GM19035 (cell line): ENCODE measurements around the gene CHI3L2.
A peak's percentile ranks its signal among the peaks of the same experiment; 100 is the strongest.
"Not testable (repeated sequence)": the region's sequence is repeated elsewhere in the genome, so short reads cannot be mapped to it uniquely, and the experiment has no call there.

Experiments used
- ATAC-seq: cut with Tn5 transposase; IDR thresholded peaks from one replicate; pipeline ENCODE4 v1.9.1; 2021; ENCODE audit not compliant: unreplicated experiment

The CHI3L2 gene

DNA sequence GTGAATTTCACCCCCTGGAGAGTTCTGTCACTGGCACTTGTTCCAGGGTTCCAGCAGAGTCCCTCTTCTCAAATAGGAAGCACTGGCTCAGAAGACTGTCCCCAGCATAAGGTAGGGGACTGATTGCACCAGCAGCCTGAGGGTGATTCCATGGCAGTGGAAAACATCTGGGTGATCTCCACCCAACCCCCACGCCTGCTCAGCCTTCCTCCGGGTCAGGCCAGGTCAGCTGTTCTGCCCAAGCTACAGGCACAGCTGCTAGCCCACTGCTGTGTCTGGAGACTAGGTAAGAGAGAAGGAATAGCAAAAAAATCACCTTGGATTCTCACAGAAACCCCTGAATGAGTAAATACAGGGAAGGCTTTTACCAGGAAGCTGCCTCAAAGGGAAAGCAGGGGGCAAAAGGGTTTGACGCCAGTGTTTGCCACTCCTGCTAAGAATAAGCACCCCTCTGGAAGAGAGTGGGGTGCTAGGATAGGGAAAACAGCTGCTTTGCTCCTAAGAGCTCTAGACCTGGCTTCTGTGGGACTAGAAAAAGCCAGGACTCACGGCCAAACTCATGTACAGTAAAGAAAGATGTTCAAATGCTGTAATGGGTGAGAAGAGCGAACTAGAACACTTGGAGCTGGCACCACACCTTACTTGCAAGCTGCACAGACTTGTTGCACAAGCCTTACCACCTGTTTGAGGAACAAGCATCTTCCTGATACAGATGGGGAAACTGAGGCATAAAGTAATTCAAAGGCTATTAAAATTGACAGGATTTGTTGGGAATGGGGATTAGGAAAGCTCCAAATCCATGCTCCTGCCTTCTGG is 26.0 kb upstream of the CHI3L2 start:
- no peak for ATAC-seq

DNA sequence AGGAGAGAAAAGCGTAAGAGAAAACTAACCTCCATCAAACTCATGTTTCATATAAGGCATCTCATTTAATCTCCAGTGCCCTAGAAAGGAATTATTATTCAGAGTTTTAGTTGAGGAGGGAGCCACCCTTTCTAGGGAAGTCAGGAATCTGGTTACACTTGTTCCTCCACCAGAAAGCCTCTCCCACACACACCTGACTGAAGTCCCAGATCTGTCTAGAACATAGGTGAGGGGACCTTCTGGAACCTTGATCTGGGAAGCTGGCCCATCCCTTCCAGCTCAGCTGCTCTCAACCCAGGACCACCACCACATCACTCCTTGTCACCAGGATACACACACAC is 25.2 kb upstream of the CHI3L2 start:
- no peak for ATAC-seq

DNA sequence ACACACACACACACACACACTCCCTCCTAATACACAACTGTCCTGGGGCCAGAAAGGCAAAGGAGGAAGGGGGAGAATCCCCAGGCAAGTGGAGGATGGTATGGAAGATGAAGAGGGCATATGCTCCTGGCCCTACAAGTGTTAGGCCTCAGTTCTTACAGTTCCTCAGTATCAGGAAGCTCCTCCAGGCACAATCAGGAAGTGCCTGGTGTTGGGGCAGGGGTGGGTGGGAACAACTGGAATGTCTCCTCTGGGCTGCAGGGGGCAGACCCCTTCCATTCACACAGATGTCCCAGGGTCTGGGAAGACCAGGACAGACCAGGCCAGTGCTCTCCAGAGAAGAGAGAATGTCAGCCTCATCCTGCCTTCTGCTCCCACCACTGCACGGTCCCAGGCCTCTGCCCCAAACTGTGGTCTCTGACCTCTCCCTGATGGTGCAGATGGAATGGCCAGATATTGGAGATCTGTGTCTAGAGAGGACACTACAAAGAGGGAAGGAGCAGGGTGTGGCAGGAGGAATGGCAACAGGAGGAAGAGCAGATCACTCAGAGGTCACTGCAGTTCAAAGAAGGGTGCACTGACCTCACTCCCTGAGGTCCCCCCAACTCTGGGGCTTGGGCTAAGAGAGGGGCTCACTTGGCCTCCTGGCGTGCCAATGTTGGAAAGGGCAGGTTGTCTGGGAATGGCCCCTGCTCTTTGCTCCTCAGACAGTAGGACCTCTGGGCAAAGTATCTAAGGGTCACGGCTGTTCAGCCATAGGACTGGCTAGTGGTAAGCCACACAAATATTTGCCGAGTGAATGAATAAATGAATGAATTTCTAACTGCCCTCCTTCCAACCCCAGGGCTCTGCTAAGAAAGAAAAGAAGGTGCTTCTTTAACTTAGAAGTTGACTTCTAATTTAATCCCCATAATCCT is 24.5 kb upstream of the CHI3L2 start:
- ATAC-seq: no peak

DNA sequence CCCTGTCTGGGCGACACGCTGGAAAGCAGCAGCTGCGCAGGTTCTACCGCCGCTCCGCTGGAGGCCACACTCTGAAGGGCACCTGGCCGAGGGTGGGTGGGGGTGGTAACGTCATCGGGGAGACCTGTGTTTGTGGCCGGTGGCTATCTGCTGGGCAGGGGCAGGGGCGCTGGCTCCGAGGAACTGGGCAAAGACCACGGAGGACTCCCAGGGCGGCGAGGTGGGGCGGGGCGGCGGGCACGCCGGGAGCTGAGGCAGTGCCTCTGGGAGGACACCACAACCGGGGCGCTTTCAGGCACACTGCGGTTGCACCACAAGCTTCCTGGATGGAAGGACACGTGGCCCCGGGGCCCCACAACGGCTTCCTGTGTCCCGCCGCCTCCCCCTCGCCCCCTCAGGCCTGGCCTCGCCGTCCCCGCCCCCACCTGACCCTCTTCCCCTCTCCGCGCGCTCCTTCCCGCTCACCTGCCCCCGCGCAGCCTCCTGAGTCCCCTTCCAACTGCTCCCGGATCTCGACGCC is 23.8 kb upstream of the CHI3L2 start:
- peak; percentile 59 for ATAC-seq

DNA sequence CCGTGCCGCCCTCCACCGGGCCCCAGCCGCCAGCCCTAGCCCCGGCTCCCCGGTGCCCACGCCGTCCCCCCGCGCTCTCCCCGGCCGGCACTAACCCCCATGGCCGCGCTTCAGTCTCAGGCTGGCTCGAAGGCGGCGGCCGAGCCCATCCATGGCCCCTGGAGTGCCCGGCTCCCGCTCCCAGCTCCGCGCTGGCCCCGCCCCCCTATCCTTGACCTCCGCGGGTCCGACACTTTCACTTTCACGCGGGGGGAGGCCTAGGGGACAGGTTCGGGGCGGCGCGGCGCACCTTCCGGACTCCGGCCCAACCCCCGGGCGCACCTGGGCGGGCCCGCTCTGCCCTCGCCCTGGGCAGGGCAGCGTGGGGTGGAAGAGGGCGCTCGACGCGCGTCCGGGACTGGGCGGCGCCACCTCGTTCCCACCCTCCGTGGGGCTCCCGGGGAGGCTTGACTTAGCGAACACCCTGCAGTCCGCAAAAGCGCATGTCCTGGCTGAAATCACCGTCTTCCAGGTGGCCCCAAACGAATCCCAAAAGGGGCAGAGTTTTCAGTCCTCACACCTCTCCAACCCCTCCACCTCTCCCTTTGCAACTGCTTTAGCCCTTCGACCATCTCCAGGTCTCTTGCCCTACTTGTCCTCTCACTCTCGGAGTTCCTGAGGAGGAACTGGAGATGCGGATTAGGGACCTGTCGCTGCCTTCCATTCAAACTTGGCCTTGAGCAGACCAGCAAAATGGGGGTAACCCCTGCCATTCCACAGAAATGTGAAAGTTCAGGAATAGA is 23.1 kb upstream of the CHI3L2 start:
- ATAC-seq: peak; percentile 70

DNA sequence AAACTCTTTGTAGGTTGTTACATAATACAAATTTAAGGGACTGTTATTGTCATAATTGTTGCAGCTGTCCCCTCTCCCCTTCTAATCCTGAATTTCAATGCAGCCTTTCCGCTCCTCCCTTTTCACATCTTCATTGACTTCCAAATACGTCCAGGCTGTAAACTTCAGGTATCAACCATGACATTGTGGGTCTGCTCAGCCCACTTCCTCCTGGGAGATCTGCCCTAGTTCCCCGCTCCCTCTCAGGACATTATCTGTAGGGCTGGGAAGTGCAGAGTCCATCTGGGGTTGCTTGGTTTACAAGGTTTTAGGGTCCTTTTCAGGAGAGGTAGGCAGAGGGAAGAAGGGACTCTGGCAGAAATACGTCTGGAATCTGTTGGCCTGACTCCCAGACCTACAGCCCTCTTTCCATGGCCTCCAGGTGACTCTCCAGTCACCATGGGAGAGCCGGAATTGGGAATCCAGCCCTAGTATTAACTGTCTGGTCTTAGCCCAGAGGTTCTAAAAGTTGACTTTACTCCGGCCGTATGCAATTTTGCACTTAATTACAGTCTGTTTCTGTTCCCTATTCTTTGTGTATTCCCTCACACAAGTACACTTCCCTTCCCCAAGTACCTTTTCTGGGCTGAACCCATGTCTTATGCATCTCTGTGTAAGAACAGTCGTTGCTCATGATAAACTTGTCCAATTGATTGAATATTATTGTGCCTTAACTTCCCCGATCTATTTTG is 22.4 kb upstream of the CHI3L2 start:
- ATAC-seq: no peak

DNA sequence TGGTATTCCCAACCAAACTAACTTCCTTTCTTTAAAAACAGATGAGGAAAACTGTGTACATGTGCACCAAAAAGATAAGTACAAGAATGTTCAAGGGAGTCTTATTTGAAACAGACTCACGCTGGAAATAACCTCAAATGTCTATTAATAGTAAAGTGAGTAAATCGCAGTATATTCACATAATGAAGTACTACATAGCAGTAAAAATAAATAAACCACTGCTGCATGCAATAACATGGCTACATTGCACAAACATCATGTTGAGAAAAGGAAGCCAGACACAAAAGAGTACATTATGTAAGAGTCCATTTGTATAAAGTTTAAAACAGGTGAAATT is 21.8 kb upstream of the CHI3L2 start:
- ATAC-seq: no peak

DNA sequence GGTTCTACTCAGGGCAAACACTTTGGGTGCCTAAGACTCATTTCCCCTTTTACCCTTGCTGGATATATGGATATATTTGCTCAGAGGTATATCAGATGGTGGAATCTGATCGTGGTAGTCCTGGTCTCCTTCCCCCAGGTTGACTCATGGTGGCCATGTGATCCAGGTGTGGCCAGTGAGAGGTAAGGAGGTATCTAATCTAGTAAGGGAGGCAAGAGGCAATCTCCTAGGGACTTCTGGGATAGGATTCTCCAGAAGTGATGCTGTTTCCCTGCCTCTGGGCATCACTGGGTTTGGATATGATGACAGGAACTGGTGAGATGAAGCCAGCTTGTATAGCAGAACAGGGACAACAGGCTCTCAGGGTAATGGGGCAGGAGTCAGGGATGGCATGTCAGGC is 18.6 kb upstream of the CHI3L2 start:
- no peak for ATAC-seq

DNA sequence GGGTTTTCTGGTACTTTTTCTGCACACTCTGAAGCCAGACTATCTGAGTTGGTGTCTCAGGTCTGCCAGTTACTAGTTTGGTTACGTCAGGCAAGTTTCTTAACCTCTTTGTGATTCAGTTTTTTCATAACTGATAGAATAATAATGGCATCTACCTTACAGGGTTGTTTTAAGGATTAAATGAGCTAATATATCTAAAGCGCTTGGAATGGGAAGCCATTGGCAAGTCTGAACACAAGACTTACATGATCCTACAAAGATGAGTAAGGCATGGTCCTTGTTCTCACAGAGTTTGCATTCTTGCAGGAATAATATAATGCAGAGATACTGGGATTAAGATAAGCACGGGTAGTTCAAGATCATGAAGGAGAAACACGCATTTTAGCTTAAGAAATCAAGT is 17.9 kb upstream of the CHI3L2 start:
- no peak for ATAC-seq

DNA sequence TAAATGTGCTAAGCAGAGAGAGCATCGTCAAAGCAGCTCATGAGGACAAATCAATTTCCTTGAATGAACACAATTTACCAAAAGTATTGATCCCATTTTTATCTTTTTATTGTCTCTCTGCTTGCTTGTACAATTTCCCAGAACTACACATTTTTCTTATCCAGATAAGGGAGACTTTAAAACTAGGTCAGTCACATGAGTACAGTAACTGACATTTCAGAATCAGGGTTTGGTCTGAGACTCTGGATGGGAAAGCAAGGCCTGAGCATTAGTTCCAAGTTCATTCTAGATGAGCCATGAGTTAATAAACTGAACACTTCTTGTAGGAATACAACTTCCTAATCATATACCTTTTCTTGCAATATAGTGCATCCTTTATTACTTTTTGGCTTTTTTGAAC is 15.6 kb upstream of the CHI3L2 start:
- ATAC-seq: no peak

DNA sequence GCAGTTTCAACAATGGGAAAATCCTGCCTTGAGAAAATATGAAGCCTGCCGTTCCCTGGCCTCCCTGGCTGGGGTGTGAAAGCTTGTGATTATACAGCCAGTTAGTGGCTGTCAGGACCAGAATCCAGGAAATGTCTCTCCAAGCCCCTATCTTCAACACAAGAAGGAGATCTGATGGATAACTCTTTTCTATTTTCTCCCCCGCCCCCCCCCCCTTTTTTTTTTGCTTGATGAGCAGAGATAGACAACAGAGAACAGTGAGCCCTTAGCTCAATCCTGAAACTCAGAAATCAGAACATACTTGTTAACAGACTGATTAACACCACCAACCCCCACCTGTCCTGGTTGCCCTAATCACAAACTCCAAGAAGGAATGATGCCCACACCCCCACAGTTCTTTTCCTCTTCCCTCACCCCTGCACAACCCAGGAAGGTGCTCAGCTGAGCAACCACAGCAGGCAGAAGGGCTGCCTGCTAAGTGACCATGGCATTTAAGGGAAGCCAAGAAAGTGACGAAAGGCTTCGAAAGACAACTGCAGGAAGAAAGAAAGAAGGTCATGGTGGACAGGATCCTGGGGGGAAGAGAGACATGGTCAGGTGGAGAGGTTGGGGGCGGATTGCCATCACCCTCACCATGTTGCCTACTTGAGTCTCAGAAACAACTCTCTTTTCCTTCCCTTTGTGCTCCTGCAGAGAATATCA is 14.7 kb upstream of the CHI3L2 start:
- no peak for ATAC-seq

DNA sequence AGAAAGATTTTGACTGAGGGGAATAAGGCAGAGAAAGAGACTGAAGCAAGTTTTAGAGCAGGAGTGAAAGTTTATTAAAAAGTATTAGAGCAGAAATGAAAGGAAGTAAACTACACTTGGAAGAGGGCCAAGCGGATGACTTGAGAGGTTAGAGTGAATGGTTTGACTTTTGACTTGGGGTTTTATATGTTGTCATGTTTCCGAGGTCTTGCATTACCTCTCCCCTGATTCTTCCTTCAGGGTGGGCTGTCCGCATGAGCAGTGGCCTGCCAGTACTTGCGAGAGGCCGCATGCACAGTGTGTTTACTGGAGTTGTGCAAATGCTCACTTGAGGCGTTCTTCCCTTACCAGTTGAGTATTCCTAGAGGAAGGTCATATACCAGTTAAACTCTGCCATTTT is 14.1 kb upstream of the CHI3L2 start:
- ATAC-seq: no peak

DNA sequence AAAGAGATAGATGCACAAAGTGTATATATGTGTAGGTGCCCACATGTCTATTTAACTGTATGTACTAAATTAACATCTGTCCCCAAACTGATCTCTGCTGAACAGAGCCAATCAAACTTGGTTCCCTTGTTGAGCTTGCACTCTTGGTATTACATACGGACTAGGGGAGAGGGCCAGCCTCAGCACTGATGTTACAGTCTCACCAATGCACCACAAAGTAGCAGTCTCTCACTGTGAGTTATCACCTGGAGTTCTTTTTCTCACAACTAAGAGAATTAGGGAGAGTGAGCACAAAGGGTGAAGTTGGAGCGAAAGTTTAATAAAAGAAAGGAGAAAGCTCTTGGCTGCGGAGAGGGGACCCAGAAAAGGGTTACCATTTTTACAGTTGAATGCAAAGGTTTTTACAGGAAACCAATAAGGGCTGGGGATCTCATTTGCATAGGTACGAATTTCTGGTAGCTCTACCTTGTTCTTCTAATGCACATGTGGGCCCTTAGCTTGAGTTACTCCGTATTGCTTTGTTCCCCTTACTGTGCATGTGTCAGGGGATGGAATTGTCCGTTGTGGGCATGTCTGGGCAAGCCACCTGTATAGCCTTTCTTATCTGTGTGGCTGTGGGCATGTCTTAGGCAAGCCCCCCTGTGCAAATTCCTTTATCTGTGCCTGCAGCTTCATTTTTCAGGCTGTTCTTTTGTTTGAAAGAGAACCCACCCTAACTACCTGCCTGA is 13.3 kb upstream of the CHI3L2 start:
- no peak for ATAC-seq

DNA sequence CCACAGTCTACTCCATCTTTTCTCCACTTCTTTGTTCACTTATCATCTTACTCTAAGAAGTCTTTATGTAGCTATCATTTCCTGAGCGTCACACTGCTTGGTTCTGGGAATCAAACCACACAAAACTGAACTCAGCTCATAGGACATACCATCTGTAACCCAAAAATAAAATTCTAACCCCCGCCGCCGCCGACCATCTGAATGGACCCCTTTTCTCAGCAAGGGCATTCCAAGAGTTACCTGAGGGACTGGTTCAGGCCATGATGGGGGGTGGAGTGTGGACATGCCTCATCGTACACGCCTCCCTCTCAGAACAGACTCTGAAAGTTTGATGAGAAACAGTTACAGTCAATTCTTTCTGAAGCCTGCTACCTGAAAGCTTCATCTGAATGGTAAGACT is 12.6 kb upstream of the CHI3L2 start:
- no peak for ATAC-seq

DNA sequence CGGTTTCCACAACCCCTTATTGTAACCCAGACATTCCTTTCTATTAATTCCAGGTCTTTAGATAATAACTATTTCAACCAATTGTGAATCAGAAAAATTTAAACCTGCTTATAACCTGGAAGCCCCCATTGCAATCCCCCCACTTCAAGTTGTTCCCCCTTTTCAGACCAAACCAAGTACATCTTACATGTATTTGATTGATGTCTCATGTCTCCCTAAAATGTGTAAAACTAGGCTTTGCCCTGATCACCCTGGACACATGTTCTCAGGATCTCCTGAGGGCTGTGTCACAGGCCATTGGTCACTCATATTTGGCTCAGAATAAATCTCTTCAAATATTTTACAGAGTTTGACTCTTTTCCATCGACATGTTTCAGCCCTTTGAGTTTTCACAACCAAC is 12.2 kb upstream of the CHI3L2 start:
- not testable (repeated sequence) for ATAC-seq

DNA sequence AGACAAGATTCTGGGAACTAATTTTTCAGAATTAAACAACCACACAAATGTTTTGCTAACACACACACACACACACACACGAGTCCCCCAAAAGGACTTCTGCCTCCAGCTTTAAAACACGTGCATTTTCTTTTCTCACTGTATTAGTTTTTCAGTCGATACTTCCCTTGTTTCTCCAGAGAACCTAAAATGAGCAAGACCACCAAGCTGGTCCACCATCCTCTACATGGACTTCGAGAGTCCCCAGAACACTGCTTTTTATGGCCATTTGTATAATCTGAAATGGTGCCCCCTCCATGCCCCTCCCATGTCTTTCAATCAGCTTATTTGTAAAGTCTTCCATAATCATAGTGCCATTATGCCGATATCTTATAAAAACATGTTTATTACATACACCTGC is 10.8 kb upstream of the CHI3L2 start:
- ATAC-seq: no peak

DNA sequence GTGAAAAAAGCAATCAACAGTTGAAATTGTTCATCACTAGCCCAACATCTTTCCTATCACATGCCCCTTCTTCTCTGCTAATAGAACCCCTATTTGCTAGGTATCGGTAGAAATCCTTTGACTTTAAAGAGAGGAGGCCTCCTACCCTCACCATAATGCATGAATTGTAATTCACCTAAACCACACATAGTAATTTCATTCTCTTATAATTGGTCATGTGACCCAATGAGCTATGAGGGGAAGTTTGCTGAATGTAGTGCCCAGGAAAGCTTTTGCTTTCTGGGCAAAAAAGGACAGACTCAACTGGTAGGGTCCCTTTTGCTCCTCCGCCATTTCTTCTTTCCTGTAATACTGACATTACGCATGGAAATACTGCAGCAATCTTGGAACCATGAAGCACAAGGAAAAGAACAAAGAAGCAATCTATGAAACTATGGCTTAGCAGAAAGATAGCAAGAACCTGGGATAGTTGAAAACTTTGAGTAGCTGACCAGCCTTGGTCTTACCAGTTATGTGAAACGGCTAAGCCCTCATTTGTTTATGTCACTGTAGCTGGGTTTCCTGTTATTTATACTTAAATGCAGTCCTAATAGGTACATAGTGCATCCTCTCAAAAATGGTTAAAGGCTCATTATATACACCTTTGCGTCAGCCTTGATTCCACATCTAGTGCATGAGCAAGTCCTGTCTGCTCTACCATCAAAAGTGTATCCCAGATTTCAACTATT is 10.2 kb upstream of the CHI3L2 start:
- ATAC-seq: no peak

DNA sequence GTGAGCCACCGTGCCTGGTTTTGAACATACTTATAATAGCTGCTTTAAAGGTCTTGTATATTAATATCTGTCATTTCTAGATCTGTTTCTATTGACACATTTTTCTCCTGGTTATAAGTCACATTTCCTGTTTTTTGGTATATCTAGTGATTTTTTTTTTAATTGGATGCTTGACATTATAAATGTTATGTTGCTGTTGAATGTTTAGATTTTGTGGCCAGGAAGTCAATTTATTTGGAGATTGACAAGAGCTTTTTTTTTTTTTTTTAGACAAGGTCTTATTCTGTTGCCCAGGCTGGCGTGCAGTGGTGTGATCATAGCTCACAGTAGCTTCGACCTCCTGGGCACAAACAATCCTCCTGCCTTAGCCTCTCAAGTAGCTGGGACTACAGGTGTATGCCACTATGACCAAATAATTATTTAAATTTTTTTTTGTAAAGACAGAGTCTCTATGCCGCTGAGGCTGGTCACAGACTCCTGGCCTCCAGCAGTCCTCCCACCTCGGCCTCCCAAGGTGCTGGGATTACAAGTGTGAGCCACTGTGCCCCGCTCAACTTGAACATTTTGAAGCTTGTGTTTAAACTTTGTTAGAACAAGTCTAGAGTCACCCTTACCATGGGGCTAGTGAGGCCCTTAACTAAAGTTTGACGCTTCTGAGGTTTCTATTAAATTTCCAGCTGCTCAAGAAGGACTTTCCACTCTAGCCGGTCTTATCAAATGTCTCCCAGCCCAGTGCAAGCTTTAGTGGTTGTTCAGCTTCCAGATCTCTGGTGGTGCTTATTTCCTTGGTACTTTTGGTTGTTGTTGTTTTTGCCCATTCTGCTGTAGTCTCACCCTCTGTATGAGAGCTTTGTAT is 8.6 kb upstream of the CHI3L2 start:
- ATAC-seq: no peak
